HG03565 (cell line): ENCODE measurements around the gene RAB7A.

Source experiments
- ATAC-seq: cut with Tn5 transposase; IDR thresholded peaks from one replicate; pipeline ENCODE4 v1.9.1; 2021; ENCODE audit warnings: mild to moderate bottlenecking, moderate library complexity; ENCODE audit not compliant: unreplicated experiment

Gene RAB7A

DNA sequence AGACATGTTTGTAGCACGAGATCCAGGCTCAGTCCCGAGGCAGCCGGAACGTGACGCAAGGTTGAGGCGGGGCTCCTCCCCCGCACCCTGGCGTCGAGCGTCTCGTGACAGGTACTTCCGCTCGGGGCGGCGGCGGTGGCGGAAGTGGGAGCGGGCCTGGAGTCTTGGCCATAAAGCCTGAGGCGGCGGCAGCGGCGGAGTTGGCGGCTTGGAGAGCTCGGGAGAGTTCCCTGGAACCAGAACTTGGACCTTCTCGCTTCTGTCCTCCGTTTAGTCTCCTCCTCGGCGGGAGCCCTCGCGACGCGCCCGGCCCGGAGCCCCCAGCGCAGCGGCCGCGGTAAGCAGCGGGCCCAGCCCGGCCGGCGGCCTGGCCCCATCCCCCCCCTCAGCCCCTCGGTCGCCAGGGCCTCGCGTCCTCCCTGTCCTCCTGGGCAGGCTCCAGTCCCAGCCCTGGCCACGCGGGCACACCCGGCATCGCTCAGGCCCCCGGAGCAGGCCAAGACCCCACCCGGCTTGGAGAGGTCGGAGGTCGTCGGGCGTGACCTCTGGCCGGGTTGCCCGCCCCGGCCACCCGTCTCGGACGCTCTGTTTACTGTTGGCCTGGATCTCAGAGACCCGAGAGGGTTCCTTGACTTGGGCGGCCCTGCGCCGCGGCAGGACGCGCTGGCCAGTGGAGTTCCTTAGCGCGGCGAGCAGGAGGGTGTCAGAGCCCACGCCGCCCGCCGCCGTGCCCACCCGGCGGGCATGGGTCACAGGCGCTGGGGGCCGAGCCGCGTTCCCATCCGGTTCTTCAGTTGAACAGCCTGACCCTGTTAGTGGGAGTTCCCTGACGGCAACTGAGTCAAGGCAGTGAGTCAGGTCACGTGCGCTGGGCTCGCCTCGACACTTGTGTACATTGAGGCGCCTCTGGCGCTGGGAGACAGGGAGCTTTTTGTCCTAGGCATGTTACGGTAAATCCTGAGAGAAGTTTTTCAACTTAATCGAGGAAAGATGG lies at the start of gene RAB7A:
TSS of gene RAB7A (plus strand) at position 161 of the 994 bp plus-strand sequence. CDS start 69,185 bp downstream, outside the sequence.
- ATAC-seq: peak; percentile 82

DNA sequence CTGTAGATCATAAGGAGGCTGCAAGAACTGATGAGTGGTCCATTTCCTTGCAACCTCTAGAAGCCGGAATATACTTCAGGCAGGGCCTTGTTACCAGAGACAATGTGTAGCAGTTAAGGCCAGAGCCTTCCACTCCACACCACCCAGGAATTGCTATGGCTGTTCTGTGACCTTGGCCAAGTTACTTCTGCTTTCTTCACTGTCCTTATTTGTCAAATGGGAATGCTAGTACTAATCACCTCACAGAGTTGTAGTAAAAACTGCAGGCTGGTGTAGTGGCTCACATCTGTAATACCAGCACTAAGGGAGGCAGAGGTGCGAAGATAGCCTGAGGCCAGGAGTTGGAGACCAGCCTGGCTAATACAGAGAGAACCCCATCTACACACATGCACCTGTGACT lies 46.6 kb upstream of the RAB7A start:
- no peak for ATAC-seq

DNA sequence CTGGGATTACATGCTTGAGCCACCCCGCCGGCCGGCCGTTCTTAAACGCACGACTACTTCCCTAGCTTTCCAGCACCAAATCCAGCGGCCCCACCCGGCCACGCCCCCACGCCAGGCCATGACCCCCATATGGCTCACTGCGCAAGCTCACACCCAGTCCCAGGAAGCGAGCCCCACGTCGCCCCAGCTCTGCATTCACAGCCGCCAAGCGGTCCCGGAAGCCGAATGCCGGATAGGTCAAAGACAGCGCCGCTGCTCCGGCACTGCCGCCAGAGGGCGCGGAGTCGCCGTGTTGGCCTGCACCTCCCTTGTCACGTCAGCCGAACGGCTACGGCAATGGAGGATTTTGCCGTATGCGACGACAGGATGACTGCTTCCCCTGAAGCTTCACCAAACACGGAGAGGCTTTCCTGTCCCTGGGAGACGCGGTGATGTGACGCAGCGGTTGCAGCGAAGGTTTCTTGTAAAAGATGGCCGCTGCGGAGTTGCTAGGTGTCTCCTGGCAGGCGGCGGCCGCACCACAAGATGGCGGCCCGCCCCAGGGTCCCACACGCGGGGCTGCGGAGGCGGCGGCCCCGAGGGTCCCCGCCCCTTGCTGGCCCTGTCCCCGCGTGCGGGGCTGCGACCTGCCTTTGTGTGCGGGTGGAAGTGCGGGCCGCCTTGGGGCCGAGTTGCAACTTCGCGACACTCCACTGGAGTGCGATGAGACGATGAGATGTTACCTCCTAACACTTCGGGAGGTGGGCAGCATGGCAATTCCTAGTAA lies 45.2 kb upstream of the RAB7A start:
- ATAC-seq: peak; percentile 87

GRCh38 chr3:128681369-128681829 lies 44.6 kb upstream of the RAB7A start:
- no peak for ATAC-seq

- no peak for ATAC-seq
Observed at GRCh38 chr3:128683957-128684356, 42.0 kb upstream of the RAB7A start.

GRCh38 chr3:128684986-128685726 lies 40.8 kb upstream of the RAB7A start:
- ATAC-seq: no peak

DNA sequence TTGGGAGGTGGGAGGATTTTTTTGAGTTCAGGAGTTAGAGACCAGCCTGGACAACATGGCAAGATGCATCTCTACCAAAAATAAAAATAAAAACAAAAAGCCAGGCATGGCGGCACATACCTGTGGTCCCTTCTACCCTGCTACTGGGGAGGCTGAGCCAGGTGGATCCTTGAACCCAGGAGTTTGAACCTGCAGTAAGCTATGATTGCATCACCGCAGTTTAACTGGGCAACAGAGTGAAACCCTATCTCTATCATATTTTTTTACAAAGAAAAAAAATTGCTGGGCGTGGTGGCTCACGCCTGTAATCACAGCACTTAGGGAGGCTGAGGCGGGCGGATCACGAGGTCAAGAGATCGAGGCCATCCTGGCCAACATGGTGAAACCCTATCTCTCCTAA lies 39.5 kb upstream of the RAB7A start:
- no peak for ATAC-seq

DNA sequence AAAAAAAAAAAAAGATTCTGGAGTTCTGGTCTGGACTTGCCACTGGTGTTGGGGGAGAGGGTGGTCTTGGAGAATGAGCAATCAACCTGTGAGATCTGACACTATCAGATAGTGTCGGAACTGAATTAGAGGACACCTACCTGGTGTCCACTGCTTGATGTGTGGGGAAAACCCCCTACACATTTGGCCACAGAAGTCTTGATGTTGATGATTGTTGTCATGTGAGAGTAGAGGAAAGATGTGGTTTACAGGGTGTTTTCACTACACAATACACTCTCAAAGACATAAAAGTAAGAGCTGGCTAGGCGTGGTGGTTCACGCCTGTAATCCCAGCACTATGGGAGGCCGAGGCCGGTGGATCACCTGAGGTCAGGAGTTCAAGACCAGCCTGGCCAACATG lies 36.9 kb upstream of the RAB7A start:
- ATAC-seq: no peak

- ATAC-seq: no peak
Observed at GRCh38 chr3:128693696-128694095, 32.3 kb upstream of the RAB7A start.

- no peak for ATAC-seq
Observed at GRCh38 chr3:128697341-128697740, 28.6 kb upstream of the RAB7A start.

- no peak for ATAC-seq
Observed at GRCh38 chr3:128698211-128699047, 27.6 kb upstream of the RAB7A start.

GRCh38 chr3:128701342-128702212 lies 24.4 kb upstream of the RAB7A start:
- no peak for ATAC-seq

DNA sequence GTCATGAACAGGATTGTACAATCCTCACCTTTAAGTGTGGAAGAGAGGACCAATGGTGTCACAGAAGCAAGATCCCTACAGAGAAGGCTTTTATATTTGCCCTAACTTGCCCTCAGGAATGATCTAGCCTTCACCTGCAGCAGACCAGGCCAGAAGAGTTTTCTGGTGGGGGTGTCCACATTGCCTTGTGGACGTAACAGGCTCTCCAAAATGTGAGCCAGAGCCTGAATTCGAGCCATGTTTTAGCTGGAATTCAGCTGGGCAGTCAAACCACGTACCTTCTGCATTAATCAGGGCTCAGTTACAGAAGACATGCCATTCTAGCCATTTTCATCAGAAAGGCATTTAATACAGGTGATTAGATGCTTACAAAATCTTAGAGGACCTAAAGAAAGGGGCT lies 23.6 kb upstream of the RAB7A start:
- no peak for ATAC-seq

- no peak for ATAC-seq
Observed at GRCh38 chr3:128703561-128703960, 22.4 kb upstream of the RAB7A start.

DNA sequence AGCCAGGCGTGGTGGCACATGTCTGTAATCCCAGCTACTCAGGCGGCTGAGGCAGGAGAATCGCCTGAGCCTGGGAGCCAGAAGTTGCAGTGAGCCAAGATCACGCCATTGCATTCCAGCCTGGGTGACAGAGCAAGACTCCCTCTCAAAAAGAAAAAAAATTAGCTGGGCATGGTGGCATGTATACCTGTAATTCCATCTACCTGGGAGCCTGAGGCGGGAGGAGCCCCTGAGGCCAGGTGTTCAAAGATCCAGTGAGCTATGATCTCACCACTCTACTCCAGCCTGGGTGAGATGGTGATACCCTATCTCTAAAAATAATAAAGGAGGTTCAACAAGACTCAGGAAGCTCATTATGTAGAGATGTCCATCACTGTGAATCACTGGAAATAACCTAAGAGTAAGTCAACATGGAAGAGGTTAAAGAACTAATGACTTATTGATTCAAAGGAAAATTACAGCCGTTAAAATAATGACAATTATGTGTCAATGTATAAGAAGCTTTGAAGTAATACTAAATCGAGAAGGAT lies 19.8 kb upstream of the RAB7A start:
- ATAC-seq: no peak

- ATAC-seq: no peak
Observed at GRCh38 chr3:128707928-128708494, 18.0 kb upstream of the RAB7A start.

- no peak for ATAC-seq
Observed at GRCh38 chr3:128709038-128709437, 16.9 kb upstream of the RAB7A start.

GRCh38 chr3:128709506-128710210 lies 16.3 kb upstream of the RAB7A start:
- ATAC-seq: no peak
